ENCODE results near the gene KCNJ6.

- no peak for TF ChIP-seq JUN (IDR thresholded peaks at IDR 0.05; ENCODE audit: low read depth, low read length)
- no peak for TF ChIP-seq CHD1 (IDR thresholded peaks at IDR 0.05; ENCODE audit: low read depth, low read length)
These were observed 181.4 kb downstream of the KCNJ6 start for GRCh38 chr21:37734846-37735245.
